Stomach (tissue), 9 donors: ENCODE measurements around the gene PDLIM5. TPM values are rescaled to one million over a fixed set of nuclear protein-coding genes. Genes with fewer than 3 reads are reported as not detected.
A peak's percentile ranks its signal among the peaks of the same experiment; 100 is the strongest.

Experiments
- DNase-seq, 2 donors: peaks; one replicate each; pipeline versions ENCODE4 v3.0.0 to v3.0.0-alpha.2; 2013 to 2019
- H3K27ac ChIP-seq, 5 donors: fragments of 200-600 bp in 4 of 5; sonication (generic) in 4 of 5; one replicate each; pipeline ENCODE4 v1.5.1; 2013 to 2019; ENCODE audit warnings: mild to moderate bottlenecking in 1 of 5, moderate library complexity in 1 of 5
- H3K27me3 ChIP-seq, 3 donors: fragments of 200-600 bp; sonication (generic); one replicate each; pipeline ENCODE4 v1.5.1; 2017 to 2019; ENCODE audit warnings: mixed run types in 1 of 3
- H3K36me3 ChIP-seq, 4 donors: fragments of 200-600 bp; sonication (generic); 1 replicate in 3 of 4; 2 replicates in 1 of 4; pipeline ENCODE4 v1.5.1; 2016 to 2019
- H3K4me1 ChIP-seq, 4 donors: fragments of 200-600 bp; sonication (generic); one replicate each; pipeline ENCODE4 v1.5.1; 2016 to 2019
- H3K4me3 ChIP-seq, 4 donors: fragments of 200-600 bp; sonication (generic) in 3 of 4; one replicate each; pipeline ENCODE4 v1.5.1; 2016 to 2019; ENCODE audit warnings: mild to moderate bottlenecking in 1 of 4
- H3K9me3 ChIP-seq, 4 donors: fragments of 200-600 bp; sonication (generic); one replicate each; pipeline ENCODE4 v1.5.1; 2016 to 2019
- CTCF ChIP-seq, 7 experiments: fragments of 450-650 bp in 4 of 7; fragments of 200-600 bp in 3 of 7; sonication (generic) in 3 of 7; IDR thresholded peaks; one replicate each; pipeline ENCODE4 v1.5.1; 2016 to 2019; ENCODE audit warnings: antibody characterized with exemption in 7 of 7, control low read depth in 2 of 7, mild to moderate bottlenecking in 1 of 7
- EP300 ChIP-seq: sonication (generic); formaldehyde crosslinking; IDR thresholded peaks from one replicate; pipeline ENCODE4 v1.6.1; 2017; ENCODE audit warnings: antibody characterized with exemption
- POLR2A ChIP-seq, 4 donors: fragments of 450-650 bp; IDR thresholded peaks; one replicate each; pipeline ENCODE4 v1.6.1; 2016; ENCODE audit warnings: antibody characterized with exemption in 4 of 4, control low read depth in 2 of 4, mild to moderate bottlenecking in 1 of 4, moderate library complexity in 1 of 4
- POLR2AphosphoS5 ChIP-seq, 3 donors: sonication (generic); formaldehyde crosslinking; IDR thresholded peaks; one replicate each; pipeline ENCODE4 v1.6.1; 2016; ENCODE audit warnings: antibody characterized with exemption in 3 of 3
- WGBS, 5 donors: extraction: QIAGEN DNeasy Blood & Tissue Kit in 3 of 5; methylation state at CpG; one replicate each; pipeline versions ENCODE4 v1.1.5 to v1.1.7; 2013 to 2018; 5-methylcytosine and 5-hydroxymethylcytosine counted together
- intact Hi-C: fragments of 100-400 bp; cut with DNase I; formaldehyde crosslinking; loops from one replicate; pipeline ENCODE4 v1.15.1; 2023; ENCODE audit warnings: low total_unique reads
- polyA plus RNA-seq, 3 donors: library from polyadenylated mRNA; stranded (reverse); fragments of 200-250 nt; gene quantifications; one replicate each; pipeline ENCODE4 v1.2.3, GENCODE V29; 2013
- total RNA-seq, 5 donors: library from RNA; depleted of rRNA; stranded (reverse); fragments of >200 nt; gene quantifications; one replicate each; pipeline versions ENCODE4 v1.1.0 to v1.2.3, GENCODE V29; 2014 to 2016
- donor health status: healthy with polysubstance abuse.
- donor health status: Bipolar disorder and iron deficiency.
- donor health status: healthy.

Gene PDLIM5
- total and polyA plus RNA-seq, 8 donors, result 23.7 to 311 (median 40.3) TPM

DNA sequence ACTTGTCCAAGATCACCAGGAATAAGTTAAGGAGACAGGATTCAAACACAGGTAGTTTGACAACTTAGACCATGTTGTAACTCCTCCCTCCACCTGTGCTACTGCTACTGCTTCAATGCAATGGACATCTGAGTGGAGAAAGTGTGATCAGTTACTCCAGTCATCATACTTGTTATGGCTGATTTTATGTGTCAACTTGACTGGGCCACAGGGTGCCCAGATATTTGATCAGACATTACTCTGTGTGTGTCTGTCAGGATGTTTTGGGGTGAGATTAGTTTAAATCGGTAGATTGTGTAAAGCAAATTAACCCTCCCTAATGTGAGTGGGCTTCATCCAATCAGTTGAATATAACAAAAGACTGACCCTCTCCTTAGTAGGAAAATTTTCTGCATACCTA, 34.8 kb upstream of the PDLIM5 start:
- DNase-seq, result no peak
- 94 to 100% (median 97%) methylated on average over 1 of the region's 1 CpG for WGBS, 5 donors

DNA sequence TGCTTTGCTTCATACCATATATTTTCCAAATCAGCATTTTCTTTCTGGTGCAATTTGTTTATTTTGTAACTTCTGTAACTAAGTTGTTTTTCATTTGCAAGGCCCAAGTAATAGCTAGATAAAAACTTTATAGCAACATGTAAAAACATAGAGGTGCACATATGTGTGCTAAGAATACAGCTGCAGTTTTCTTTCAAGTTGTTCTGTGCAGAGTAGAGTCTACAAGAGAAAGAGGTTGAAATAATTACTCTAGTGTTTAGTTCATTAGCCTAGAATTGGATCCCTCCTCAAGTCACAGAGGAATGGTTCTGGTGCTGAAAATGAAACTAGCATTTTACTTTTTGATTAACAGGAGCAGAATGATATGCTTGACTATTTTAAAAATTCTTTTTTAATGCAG, 32.2 kb upstream of the PDLIM5 start:
- H3K27ac ChIP-seq, result no peak overlapping the region
- H3K36me3 ChIP-seq, result no peaks in the 10 kb centered on the region
- no peaks in the 10 kb centered on the region for H3K9me3 ChIP-seq
- peaks cover 0 to 9% (median 0%) of the 10 kb centered on the region in 4 donors for H3K4me1 ChIP-seq
- TF ChIP-seq POLR2A (IDR thresholded peaks at IDR 0.05) (no peak), POLR2AphosphoS5 (IDR thresholded peaks at IDR 0.05) (no peak), CTCF (IDR thresholded peaks at IDR 0.05) (no peak), EP300 (no peak)
- H3K4me3 ChIP-seq, result no peak overlapping the region
- no peaks in the 10 kb centered on the region for H3K27me3 ChIP-seq
- intact Hi-C loops, result no loop called here
- DNase-seq, result no peak

More for the DNA sequence above, 34.8 kb upstream of the PDLIM5 start:
- Histone ChIP-seq H3K4me3 (no peak overlapping the region), H3K9me3 (no peaks in the 10 kb centered on the region), H3K27ac (no peak overlapping the region), H3K36me3 (no peaks in the 10 kb centered on the region), H3K27me3 (no peaks in the 10 kb centered on the region), H3K4me1 (peaks cover 0 to 22% (median 9%) of the 10 kb centered on the region in 4 donors)
- TF ChIP-seq CTCF (IDR thresholded peaks at IDR 0.05) (no peak), POLR2A (IDR thresholded peaks at IDR 0.05) (no peak), EP300 (no peak), POLR2AphosphoS5 (IDR thresholded peaks at IDR 0.05) (no peak)
- intact Hi-C loops, result no loop called here

DNA sequence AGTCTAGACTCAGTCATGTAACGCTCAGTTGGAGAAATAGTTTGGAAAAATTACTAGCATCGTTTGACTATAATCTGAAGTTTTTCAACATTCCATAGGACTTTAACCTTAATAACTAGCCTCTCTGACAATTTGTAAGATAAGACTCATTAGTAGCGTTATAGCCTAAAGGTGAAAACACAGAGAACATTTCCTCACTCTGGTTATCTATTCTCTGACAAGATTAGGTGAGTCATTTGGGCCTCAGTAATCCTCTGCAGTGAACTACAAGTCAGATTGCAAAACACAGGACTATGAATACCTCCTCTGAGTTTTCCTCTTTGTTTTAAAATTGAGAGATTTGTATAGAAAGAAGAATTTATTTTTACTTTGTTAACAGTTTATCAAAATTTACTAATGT, 31.8 kb upstream of the PDLIM5 start:
- Histone ChIP-seq H3K27me3 (no peaks in the 10 kb centered on the region), H3K9me3 (no peaks in the 10 kb centered on the region), H3K4me3 (no peak overlapping the region), H3K4me1 (peaks cover 0 to 9% (median 0%) of the 10 kb centered on the region in 4 donors), H3K27ac (no peak overlapping the region), H3K36me3 (no peaks in the 10 kb centered on the region)
- 49 to 61% (median 54%) methylated on average over 3 of the region's 3 CpGs for WGBS, 5 donors
- TF ChIP-seq EP300 (no peak), POLR2AphosphoS5 (IDR thresholded peaks at IDR 0.05) (no peak), CTCF (IDR thresholded peaks at IDR 0.05) (no peak), POLR2A (IDR thresholded peaks at IDR 0.05) (no peak)
- intact Hi-C loops, result no loop called here
- peak in 1 of 2 donors; percentile 23 for DNase-seq

GRCh38 chr4:94420356-94420755, 31.4 kb upstream of the PDLIM5 start:
- Histone ChIP-seq H3K27me3 (no peaks in the 10 kb centered on the region), H3K36me3 (no peaks in the 10 kb centered on the region), H3K4me1 (peaks cover 0 to 9% (median 0%) of the 10 kb centered on the region in 4 donors), H3K27ac (no peak overlapping the region), H3K4me3 (no peak overlapping the region), H3K9me3 (peaks cover 0 to 3% (median 0%) of the 10 kb centered on the region in 4 donors)
- TF ChIP-seq EP300 (no peak), POLR2AphosphoS5 (IDR thresholded peaks at IDR 0.05) (no peak), CTCF (IDR thresholded peaks at IDR 0.05) (no peak), POLR2A (IDR thresholded peaks at IDR 0.05) (no peak)
- no peak for DNase-seq
- intact Hi-C loops, result no loop called here
- 64 to 81% (median 73%) methylated on average over 2 of the region's 2 CpGs for WGBS, 5 donors
